Measurements from ENCODE around the gene HAGHL. TPM values are rescaled to one million over a fixed set of nuclear protein-coding genes. Genes with fewer than 3 reads are reported as not detected.

The HAGHL gene
- total RNA-seq, 2 donors from 2014 or later = 2.6 to 13.0 TPM

- Histone ChIP-seq H3K9ac (ENCODE audit: low read depth in 2 of 2, low read length in 2 of 2) (no peak overlapping the region), H3K36me3 (no peaks in the 10 kb centered on the region), H3K27me3 (no peaks in the 10 kb centered on the region), H3K4me3 (no peak overlapping the region), H3K4me1 (no peaks in the 10 kb centered on the region), H3K27ac (no peak overlapping the region), H3K9me3 (no peaks in the 10 kb centered on the region)
- TF ChIP-seq CTCF (IDR thresholded peaks at IDR 0.05) = no peak
- no peak for DNase-seq
- intact Hi-C loops (cut with DNase I) = no loop called here
Measured at GRCh38 chr16:767743-768235, 40.9 kb downstream of the HAGHL start.

GRCh38 chr16:768428-768827 lies 41.5 kb downstream of the HAGHL start:
- H3K9ac ChIP-seq (ENCODE audit: low read depth in 2 of 2, low read length in 2 of 2) = no peak overlapping the region
- no peak for TF ChIP-seq CTCF (IDR thresholded peaks at IDR 0.05)
- H3K4me1 ChIP-seq = no peaks in the 10 kb centered on the region
- H3K9me3 ChIP-seq = no peaks in the 10 kb centered on the region
- no peak overlapping the region for H3K27ac ChIP-seq
- DNase-seq = no peak
- intact Hi-C loops (cut with DNase I) = no loop called here
- H3K36me3 ChIP-seq = no peaks in the 10 kb centered on the region
- H3K27me3 ChIP-seq = no peaks in the 10 kb centered on the region
- no peak overlapping the region for H3K4me3 ChIP-seq

GRCh38 chr16:769184-769784 lies 42.4 kb downstream of the HAGHL start:
- no peaks in the 10 kb centered on the region for H3K36me3 ChIP-seq
- intact Hi-C loops (cut with DNase I) = no loop called here
- H3K4me3 ChIP-seq = no peak overlapping the region
- H3K4me1 ChIP-seq = no peaks in the 10 kb centered on the region
- no peak overlapping the region for H3K27ac ChIP-seq
- H3K9ac ChIP-seq (ENCODE audit: low read depth in 2 of 2, low read length in 2 of 2) = no peak overlapping the region
- no peaks in the 10 kb centered on the region for H3K27me3 ChIP-seq
- no peaks in the 10 kb centered on the region for H3K9me3 ChIP-seq
- no peak for DNase-seq
- no peak for TF ChIP-seq CTCF (IDR thresholded peaks at IDR 0.05)

- no peak for TF ChIP-seq CTCF (IDR thresholded peaks at IDR 0.05)
- Histone ChIP-seq H3K27ac (no peak overlapping the region), H3K4me3 (no peak overlapping the region), H3K9me3 (no peaks in the 10 kb centered on the region), H3K27me3 (no peaks in the 10 kb centered on the region), H3K36me3 (no peaks in the 10 kb centered on the region), H3K9ac (ENCODE audit: low read depth in 2 of 2, low read length in 2 of 2) (no peak overlapping the region), H3K4me1 (no peaks in the 10 kb centered on the region)
- no peak for DNase-seq
- intact Hi-C loops (cut with DNase I) = no loop called here
Measured at GRCh38 chr16:769934-770333, 43.0 kb downstream of the HAGHL start.

- no peak for TF ChIP-seq CTCF (IDR thresholded peaks at IDR 0.05)
- DNase-seq = no peak
- intact Hi-C loops (cut with DNase I) = no loop called here
- Histone ChIP-seq H3K9ac (ENCODE audit: low read depth in 2 of 2, low read length in 2 of 2) (no peak overlapping the region), H3K9me3 (no peaks in the 10 kb centered on the region), H3K4me1 (no peaks in the 10 kb centered on the region), H3K4me3 (no peak overlapping the region), H3K36me3 (no peaks in the 10 kb centered on the region), H3K27ac (no peak overlapping the region), H3K27me3 (no peaks in the 10 kb centered on the region)
Measured at GRCh38 chr16:770411-770810, 43.5 kb downstream of the HAGHL start.
